DND-41 (cell line): ENCODE data around the gene DAGLA.

ENCODE experiments used
- EZH2 ChIP-seq: IDR thresholded peaks from 3 replicates; pipeline ENCODE4 v1.6.1; 2012; ENCODE audit warnings: borderline replicate concordance, low read depth, mild to moderate bottlenecking, moderate library complexity, low read length, inconsistent platforms; ENCODE audit not compliant: severe bottlenecking
- TF ChIP-seq, protein P1 (sequence below): IDR thresholded peaks from 2 replicates; pipeline ENCODE4 v1.5.1; 2012; ENCODE audit warnings: borderline replicate concordance, low read length, moderate library complexity, mild to moderate bottlenecking; ENCODE audit not compliant: poor library complexity, severe bottlenecking; ENCODE audit errors: extremely low read depth

DNA sequence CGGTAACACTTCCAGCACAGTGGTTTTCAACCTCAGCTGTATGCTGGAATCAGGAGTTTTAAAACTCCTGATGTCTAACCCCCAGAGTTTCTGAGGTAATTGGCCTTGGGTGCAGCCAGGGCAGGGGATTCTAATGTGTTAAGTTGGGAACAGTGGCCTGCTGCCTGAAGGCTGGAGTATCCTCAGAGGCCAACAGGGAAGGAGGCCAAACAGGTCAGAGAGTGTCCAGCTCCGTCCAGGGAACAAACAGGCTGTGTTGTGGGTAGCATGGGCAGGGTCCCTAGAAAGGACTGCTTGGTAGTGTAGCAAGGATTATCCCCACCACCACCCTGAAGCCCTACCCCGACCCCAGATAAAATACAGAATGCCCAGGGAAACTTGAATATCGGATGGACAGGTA, 10.8 kb upstream of the DAGLA start:
- TF ChIP-seq, protein P1, sequence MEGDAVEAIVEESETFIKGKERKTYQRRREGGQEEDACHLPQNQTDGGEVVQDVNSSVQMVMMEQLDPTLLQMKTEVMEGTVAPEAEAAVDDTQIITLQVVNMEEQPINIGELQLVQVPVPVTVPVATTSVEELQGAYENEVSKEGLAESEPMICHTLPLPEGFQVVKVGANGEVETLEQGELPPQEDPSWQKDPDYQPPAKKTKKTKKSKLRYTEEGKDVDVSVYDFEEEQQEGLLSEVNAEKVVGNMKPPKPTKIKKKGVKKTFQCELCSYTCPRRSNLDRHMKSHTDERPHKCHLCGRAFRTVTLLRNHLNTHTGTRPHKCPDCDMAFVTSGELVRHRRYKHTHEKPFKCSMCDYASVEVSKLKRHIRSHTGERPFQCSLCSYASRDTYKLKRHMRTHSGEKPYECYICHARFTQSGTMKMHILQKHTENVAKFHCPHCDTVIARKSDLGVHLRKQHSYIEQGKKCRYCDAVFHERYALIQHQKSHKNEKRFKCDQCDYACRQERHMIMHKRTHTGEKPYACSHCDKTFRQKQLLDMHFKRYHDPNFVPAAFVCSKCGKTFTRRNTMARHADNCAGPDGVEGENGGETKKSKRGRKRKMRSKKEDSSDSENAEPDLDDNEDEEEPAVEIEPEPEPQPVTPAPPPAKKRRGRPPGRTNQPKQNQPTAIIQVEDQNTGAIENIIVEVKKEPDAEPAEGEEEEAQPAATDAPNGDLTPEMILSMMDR, result no peak
- no peak for TF ChIP-seq EZH2
